Activated T-cell treated with anti-CD3 and anti-CD28 coated beads, Interleukin-2, amount 50 U/mL, for 1 hour (primary cell): ENCODE measurements around the gene RBFOX2.
"Not testable (repeated sequence)": the region's sequence is repeated elsewhere in the genome, so short reads cannot be mapped to it uniquely, and the experiment has no call there.

Experiments
- DNase-seq: peaks from one replicate; pipeline ENCODE4 v3.0.0-alpha.2; 2020

RBFOX2 gene

DNA sequence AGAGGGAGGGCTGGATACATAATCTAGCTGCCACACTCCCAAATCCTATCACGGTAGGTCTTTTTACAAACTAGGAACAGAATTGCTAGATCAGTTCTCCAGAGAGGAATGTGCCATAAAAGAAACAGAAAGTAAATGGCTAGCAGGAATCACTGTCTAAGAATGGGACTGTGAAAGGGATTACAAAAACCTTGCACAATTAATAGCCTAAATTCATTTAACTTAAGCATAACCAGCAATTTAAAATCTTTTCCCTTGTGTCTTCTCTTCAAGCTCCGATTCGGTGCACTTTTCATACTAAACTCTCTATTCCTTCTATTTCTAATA is 275.8 kb downstream of the RBFOX2 start:
- DNase-seq: no peak

DNA sequence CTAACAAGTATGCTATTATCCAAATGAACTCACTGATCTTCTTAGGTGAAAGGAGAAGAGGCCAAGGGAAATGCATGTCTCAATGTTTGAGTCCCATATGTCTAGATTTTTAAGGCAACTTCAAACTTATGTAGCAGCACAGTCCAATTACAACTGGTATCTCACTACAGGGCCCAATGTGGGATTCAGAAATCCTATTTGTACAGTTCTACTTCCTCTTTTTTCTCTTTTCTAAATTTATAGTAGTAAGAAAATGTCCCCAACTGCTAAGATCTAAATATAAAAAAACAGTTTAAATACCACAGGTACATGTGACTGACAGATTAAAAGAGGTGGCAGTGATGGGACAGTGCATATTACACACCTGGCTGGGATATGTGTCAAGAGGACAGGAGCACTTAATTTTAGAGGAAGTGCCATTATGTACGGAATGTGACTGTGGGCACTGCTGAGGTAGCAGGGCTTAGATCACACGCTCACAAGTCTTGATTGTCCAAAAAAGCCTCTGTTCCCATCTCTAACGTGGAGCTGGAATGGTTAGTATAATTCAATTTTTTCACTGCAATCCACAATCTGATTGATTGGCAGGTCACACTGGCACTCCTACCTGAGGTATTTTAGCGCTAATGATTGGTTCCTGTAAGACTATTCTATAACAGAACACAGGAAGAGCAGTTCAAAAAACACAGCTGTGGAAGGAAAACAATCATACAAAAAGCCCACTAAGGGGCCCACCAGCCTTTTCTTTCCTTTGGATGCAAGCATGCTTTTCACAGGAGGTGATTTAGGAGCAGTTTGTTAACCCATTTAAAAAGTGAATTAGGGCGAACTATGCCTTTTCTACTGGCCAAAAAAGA is 276.4 kb downstream of the RBFOX2 start:
- no peak for DNase-seq

DNA sequence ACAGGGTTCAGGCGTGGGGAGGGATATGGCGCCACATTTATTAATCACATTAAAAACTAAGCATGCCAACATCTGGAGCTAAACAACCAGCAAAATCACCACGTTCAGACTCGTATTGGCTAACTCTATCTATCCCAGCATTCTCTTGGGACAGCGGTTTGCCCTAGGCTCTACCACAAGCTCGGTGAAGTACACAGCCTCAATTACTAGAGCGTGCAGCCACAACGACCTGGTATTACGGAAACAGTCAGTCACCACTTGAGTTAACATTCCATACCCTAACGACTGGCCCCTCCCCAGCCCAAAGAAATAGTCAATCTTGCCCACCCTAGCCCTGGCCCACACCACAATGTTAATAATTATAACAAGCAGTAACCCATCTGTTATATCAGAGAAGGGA is 278.8 kb downstream of the RBFOX2 start:
- no peak for DNase-seq

DNA sequence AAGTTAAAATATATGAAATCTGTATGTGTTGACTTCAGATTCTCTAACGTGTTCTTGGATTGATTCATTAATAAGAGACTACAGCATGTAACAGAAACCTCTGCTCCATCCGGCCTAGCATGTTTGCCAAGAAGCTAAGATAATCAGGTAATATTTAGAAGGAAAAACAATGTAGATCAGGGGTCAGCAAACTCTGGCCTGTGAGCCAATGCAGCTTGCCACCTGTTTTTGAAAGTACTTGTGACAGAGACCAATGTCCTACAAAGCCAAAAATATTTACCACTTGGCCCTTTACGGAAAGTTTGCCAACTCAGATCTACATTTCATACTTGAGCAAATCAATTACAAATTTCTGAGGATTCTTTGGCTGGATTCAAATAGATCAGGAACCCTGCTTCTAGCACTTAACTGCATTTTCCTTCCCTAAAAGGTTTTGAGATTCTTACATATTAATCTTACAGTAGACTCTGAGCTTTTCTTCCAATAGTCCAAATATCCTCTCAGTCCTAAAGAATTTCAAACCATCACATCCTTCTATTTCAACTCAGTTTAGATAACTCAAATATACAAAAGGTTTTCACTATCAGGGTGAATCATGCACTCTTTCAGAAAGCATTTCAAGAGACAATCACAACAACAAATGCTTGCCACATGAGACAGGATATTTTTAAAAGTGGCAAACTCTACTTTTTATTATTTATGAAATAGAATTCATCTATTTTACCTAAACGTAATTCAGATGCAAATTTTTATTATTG is 281.5 kb downstream of the RBFOX2 start:
- no peak for DNase-seq

DNA sequence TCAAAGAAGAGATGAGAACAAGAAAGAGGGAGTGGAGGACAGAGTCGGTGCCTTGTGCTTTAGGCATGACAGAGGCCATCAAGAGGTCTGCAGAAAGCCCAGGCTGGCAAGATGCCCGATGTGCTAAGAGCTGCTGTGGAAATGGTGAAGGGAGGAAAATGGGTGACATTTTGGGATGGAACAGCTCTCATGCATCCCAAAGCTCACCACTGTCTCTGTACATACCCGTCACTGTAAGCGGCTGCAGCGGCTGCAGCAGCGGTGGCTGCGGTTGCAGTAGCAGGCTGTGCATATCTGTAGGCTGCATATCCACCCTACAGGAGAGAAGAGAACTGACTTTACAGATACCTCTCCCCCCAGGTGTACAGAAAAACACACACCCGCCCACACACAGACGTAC is 282.4 kb downstream of the RBFOX2 start:
- no peak for DNase-seq

DNA sequence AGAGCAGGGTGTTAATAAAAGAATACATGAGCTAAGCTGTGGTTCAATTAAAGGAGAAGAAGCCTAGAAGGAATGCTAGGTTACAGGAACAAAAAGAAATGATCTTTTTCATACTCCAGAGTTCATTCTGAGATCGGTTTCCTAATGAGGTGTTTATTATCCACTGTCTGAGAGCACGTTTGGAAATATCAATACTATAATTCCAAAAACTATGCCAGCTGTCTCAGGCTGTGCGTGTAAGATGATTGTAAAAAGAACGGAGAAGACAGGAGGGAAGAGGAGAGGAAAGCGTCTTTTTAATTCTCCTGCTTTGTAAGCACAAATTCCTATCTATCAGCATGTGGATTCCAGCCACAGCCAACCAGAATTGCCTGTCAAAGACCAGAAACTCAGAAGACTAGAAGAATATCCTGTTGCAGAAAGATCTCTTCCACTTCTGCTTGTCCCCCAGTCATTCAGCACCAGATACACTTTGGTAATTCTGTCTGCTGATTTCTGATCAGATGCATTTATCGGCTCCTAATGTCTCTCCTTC is 285.2 kb downstream of the RBFOX2 start:
- DNase-seq: no peak

DNA sequence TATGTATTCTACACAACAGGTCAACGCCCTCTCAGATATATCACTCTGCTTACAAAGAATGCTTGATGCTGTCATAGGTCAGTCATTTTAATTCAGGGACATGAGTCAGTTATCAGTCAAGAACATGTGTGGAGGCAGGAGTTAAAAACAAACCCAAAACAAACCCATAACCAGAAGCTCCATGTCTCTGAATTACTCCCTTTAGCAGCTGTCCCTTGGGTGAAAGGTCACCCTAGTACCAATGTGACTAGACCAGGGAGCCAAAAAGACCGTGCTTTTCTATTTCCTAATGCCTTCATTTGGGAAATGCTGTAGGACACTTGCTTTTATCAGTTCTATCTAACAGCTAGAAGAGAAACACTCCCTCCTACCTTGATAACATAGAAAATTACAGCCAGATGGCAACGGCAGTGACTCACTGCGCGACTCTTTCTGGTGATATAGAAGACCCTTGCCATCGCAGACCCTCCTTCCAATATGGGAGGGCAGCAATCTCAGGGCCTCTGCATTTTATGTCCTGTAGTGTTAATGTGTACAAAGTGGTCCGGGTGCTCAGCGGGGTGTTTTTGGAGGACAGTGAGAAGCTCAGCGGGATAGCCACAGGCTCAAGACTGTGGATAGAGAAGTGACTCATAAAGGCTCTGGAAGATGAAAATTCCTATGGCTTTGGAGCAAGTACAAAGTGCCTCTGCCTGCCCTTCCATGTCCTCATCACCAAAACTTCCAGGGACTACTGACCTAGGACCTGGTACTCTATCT is 286.1 kb downstream of the RBFOX2 start:
- no peak for DNase-seq

DNA sequence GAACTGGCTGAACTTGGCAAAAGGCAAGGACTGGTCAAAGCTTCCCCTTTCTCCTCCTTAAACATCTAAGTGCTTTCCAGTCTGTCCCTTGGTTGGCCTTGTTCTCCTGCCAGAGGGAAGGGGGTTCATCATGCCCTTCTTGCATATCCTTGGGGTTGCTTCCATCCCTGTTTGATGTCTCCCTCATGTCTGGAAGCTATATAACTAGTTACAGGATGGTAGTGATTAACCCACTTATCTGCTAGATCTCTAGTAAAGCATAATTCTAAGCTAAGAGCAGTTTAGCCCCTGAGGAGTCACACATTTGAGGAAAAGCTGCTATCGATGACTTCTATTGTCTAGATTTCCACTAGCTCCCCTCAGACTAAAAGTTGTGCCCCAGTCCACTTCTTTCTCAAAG is 288.0 kb downstream of the RBFOX2 start:
- no peak for DNase-seq

DNA sequence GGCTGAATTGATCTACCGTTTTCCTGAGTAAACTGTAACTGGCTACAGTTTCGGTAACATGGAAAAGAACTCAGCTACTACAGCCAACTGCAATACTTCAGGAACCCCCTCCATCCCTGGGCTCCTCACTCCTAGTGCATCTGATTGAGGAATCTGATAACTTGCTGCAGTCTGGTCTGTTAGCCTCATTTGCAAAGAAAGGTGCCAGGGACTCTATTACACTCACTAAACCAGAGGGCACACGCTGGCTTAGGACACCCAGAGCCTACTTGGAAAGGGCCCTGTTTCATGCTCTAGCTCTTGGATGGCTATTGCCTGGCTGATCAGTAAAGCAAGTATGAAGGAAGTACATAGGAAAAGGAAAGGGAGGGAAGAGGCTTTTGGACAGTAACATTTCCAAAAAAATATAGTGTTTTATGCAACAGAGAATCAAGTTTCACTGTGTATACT is 288.7 kb downstream of the RBFOX2 start:
- no peak for DNase-seq

DNA sequence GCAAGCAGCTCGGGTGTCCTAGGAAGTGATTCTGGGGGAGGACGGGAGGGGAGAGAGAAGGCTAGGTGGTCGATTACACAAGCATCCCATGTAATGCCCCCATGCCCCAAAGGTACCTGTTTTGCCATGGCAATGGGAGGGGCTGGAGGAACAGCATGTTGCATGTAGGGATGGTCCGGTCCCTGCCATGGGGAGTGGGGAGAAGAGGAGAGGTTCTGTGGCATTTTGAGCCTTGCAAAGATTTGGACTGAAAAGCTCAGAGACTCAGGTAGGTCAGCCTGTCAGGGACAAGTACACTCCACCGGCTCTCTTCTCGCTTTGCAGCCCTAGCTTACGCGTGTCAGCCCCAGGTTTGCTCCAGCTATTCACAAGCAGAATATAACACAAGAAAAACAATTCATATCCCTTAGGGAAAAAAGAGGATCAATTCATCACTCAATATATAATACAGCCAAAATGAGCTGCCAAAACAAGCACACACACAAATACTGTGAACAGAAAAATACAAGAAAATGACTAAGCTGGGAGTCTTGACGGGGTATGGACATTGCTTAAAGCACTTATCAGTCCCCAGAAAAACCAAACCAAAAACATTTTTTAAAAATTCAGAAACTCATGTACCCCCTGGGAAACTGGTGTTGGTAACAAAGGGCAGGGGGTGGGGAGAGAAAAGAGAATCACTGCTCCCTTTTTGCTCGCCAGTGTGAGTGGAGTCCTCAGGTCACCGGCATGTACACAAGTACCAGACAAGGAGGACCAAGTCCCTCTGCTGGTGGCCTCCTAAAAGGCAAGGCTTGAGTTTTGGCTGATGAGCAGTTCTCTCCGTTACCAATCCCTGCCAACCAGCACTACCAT is 289.3 kb downstream of the RBFOX2 start:
- DNase-seq: no peak

DNA sequence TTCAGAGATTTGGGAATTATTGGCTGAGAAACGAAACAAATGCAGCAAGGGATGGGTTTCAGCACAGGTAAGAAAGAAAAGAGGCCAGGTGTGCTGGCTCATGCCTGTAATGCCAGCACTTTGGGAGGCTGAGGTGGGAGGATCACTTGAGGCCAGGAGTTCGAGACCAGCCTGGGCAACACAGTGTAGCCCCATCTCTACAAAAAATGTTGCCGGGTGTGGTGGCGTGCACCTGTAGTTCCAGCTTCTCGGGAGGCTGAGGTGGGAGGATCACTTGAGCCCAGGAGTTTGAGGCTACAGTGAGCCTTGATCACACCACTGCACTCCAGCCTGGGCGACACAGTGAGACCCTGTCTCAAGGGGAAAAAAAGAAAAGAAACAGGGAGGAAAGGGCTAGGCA is 290.7 kb downstream of the RBFOX2 start:
- DNase-seq: not testable (repeated sequence)

DNA sequence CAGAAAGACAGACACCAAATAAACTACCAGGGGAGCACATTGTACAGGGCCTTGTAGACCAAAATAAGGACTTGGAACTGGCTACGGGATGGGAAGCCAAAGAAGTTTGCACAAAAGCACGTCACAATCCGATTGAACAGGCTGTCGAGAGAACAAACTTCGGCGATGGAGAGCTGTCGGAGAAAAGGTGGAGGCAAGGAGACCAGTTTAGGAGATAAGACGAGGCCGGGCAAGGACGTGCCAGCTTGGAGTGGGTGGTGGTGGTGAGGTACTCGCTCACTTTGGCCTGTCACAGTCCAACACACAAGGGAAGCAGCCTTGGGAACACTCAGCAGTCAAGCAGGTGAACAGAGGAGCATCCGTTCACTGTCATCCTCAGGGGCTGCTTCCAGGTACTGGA is 291.9 kb downstream of the RBFOX2 start:
- no peak for DNase-seq

DNA sequence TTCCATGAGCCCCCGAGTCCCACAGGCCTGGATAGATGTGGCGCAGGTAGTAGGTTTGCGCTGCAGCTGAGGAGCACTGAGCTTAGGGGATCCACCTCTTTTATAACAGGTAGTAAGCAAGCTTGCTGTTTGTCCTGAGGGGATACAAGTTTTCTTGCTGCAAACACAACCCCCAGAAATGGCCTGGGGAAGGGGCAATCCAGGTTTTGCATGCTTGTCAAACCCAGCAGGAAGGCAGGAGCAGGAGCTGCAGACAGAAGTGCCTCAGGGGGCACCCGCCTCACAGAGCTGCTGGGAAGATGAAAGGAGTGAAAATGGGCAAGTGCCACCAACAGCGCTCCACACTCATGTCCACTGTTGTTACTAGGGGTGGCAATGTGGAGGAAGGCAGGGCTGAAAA is 292.5 kb downstream of the RBFOX2 start:
- DNase-seq: no peak

DNA sequence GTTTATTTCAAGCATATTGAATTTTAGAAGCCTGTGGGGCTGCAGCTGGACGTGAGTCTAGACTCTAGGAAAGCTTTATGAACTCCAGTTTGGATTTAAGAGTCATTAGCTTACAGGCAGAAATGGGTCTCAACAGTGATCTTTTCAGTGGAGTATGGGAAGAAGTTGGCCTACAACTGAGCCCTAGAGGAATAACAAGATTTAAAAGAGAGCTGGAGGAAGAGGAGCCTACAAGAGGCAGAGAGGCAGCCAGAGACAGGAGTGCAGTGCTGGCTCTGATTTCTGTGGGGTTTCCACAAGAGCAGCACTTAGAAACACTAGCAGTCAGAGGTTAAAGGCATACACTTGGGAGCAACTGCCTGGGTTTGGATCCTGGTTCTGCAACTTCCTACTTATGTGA is 293.1 kb downstream of the RBFOX2 start:
- DNase-seq: no peak

DNA sequence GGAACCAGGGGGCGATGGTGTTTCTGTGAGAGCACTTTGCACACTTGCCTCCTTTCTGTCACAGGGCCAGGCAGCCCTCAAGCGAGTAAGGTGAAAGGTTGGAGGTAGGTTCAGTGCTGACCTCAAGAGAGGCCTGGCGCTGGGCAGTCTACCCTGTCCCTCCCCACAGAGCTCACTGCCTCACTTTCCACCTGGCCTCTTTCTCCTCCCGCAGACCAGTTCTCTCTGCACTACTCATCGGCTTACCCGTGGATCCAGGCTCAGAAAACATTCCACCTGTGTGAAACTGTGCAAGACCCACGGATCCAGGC is 294.2 kb downstream of the RBFOX2 start:
- no peak for DNase-seq

DNA sequence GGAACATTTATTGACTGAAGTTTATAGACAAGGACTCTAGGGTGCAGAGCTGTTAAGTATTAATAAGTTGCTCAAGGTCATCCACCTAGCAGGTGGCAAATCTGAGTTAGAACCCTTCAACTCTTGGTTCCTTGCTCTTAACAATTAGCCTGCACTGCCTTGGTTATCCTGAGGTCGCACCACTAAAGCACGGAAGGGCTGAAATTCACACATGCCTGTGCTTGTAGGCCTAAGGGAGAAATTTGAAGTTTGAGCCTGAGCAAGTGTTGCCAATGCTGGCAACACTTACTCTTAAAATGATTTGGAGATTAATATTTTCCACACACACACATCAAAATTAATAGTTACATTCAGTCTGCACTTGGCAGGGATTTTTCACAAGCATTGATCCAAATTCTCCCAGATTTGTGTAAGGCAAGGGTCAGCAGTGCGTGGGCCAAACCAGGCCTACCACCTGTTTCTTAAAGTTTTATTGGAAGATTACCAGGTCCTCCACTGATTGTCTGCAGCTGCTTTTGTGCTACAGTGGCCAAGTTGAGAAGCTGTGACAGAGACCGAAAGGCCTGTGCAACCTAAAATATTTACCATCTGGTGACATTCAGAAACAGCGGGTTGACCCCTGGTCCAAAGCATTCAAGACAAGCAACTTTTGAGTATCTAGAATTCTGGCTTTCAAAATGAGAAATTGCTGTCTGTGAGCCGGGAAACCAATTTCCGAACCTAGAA is 294.7 kb downstream of the RBFOX2 start:
- no peak for DNase-seq

DNA sequence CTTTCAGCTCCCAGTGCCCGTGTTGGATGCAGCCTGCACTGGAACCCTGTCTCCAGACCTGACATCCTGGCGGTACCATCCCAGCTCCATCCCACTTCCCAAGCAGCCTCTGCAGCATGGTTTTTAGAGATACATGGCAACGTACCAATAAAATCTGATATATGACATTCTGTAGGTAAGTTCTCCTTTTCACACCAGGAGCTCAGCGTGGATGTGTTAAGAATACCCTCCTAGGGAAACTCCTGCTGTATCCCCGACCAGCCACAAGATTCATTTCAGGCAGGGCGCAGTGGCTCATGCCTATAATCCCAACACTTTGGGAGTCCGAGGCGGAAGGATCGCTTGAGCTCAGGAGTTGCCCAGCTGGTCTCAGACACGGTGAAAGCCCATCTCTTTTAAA is 295.6 kb downstream of the RBFOX2 start:
- no peak for DNase-seq

DNA sequence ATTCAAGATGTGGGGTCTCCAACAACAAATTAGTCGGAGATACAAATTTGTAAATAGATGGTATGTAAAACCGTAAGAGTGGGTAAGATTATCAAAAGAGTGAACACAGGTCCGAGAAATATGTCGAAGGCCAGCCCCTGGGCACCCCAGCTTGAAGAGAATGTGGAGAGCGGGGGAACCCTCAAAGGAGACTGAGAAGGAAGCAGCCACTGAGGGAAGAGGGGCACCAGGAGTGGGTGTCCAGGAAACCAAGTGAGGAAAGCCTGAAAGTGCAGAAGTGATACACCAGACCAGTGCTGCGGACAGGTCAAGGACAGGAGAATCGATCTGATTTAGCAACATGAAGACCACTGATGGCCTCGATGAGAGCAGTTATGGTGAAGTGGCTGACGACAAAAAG is 296.5 kb downstream of the RBFOX2 start:
- no peak for DNase-seq

DNA sequence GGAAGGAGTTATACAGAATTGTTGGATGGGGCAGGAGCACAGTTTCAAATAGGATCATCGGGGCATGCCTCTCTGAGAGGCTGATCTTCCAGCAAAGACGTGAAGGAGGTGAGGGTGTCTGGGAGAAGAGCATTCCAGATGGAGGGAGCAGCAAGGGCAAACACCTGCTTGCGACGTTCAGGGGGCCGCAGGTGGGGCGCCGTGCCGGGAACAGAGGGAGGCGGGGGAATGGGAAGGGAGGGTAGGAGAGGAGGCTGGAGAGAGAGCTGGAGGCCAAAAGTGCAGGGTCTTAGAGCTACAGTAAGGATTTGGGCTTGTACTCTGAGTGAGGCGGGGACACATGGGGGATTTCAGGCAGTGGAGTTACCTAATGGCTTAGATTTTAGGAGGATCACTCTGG is 297.3 kb downstream of the RBFOX2 start:
- no peak for DNase-seq

DNA sequence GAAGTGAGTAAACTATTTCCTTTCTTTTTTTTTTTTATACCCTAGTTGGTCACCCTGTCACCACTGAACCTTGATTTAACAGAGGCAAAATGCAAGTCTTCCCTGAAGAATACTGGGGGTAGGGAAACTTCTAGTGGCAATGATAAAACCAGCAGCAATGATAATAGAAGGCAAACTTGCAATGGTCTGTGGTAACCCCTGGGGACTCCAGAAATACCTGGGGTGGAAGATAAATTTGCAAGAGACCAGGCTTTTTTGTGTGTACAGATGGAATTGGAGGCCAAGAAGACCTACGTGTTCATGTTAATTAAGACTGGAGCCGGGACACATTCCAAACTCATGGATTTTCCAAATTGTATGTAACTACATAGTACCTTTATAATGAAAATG is 299.3 kb downstream of the RBFOX2 start:
- DNase-seq: no peak

DNA sequence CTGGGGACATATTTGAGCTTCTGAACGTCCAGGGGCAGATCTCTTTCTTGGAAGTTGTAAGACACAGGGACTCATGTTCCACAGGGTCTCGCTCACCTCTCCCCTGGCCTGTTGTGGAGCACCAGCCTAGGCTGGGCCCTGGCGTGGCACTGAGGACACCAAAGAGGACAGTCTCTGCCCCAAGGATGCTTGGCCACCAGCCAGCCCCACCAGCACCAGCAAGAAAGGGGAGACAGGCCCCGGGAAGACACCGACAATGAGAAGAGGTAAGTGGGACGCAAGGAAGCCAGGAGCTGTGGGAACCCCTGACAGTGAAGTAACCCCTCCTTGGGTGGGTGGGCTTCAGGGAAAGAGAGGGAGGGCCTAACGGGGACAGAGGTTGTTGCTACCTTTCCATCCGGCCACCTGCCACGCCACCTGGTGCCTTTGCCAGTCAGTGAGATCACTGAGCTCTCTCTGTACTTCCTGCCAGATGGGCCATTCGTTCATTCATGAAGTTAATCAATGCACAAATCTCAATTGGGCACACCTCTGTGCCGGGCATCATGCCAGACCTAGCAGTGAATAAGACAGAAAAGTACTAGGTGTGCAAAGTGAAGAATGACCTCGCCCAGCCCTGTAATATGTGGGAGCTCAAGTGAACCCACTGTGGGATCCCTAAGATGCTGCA is 299.9 kb downstream of the RBFOX2 start:
- DNase-seq: no peak
